HepG2 (cell line): ENCODE results near the gene TUT7. TPM values are rescaled to one million over a fixed set of nuclear protein-coding genes. Genes with fewer than 3 reads are reported as not detected.
A peak's percentile ranks its signal among the peaks of the same experiment; 100 is the strongest.

Source experiments
- DDIT3 ChIP-seq: sonication (generic); formaldehyde crosslinking; IDR thresholded peaks from 2 replicates; pipeline ENCODE4 v1.4.0; 2020; ENCODE audit warnings: mild to moderate bottlenecking, missing genetic modification reagents
- FOXA1 ChIP-seq, 2 experiments: fragments of 450-650 bp in 1 of 2; sonication (generic) in 1 of 2; formaldehyde crosslinking in 1 of 2; IDR thresholded peaks; 2 replicates each; pipeline versions ENCODE4 v1.4.0 to v1.6.1; 2016 to 2020; ENCODE audit warnings: missing genetic modification reagents in 1 of 2
- GMEB2 ChIP-seq: IDR thresholded peaks from 2 replicates; pipeline ENCODE4 v1.6.1; 2016; ENCODE audit warnings: missing biosample characterization, missing genetic modification reagents, low read depth
- IKZF1 ChIP-seq: fragments of 450-650 bp; IDR thresholded peaks from 2 replicates; pipeline ENCODE4 v1.7.1; 2016
- IKZF4 ChIP-seq: sonication (generic); formaldehyde crosslinking; IDR thresholded peaks from 2 replicates; pipeline ENCODE4 v1.5.1; 2020; ENCODE audit warnings: borderline replicate concordance, mild to moderate bottlenecking, low read depth, missing genetic modification reagents; ENCODE audit errors: not compliant biosample characterization
- MYPOP ChIP-seq: sonication (generic); formaldehyde crosslinking; IDR thresholded peaks from 2 replicates; pipeline ENCODE4 v1.8.1; 2023; ENCODE audit warnings: mild to moderate bottlenecking, moderate library complexity, missing genetic modification reagents
- NR2F1 ChIP-seq, 2 experiments: fragments of 450-650 bp in 1 of 2; formaldehyde crosslinking in 1 of 2; IDR thresholded peaks; 2 replicates each; pipeline versions ENCODE4 v1.5.0 to v1.6.1; 2016 to 2020; ENCODE audit warnings: mild to moderate bottlenecking in 1 of 2, missing compliant biosample characterization in 1 of 2, missing genetic modification reagents in 1 of 2, moderate library complexity in 1 of 2
- RCOR2 ChIP-seq: IDR thresholded peaks from 2 replicates; pipeline ENCODE4 v1.6.1; 2016; ENCODE audit warnings: missing biosample characterization, missing genetic modification reagents
- REL ChIP-seq: sonication (generic); formaldehyde crosslinking; conservative IDR thresholded peaks from 2 replicates; pipeline ENCODE4 v1.8.0; 2022; ENCODE audit warnings: mild to moderate bottlenecking, missing genetic modification reagents, moderate library complexity
- REST ChIP-seq, 2 experiments: IDR thresholded peaks; 2 replicates each; pipeline ENCODE4 v1.6.1; 2011 to 2012; ENCODE audit warnings: low read length in 2 of 2, borderline replicate concordance in 1 of 2, low read depth in 1 of 2, mild to moderate bottlenecking in 1 of 2, moderate library complexity in 1 of 2
- SKIL ChIP-seq: sonication (generic); formaldehyde crosslinking; IDR thresholded peaks from 2 replicates; pipeline ENCODE4 v1.8.0; 2022; ENCODE audit warnings: missing genetic modification reagents, mild to moderate bottlenecking, moderate library complexity, borderline replicate concordance
- SMAD3 ChIP-seq: sonication (generic); formaldehyde crosslinking; IDR thresholded peaks from 2 replicates; pipeline ENCODE4 v1.4.0; 2020; ENCODE audit warnings: missing genetic modification reagents
- SSRP1 ChIP-seq: IDR thresholded peaks from 2 replicates; pipeline ENCODE4 v1.6.1; 2016; ENCODE audit warnings: control low read depth
- ZNF230 ChIP-seq: sonication (generic); formaldehyde crosslinking; IDR thresholded peaks from 2 replicates; pipeline ENCODE4 v1.4.0; 2020; ENCODE audit warnings: mild to moderate bottlenecking, missing genetic modification reagents
- ZNF580 ChIP-seq: IDR thresholded peaks from 2 replicates; pipeline ENCODE4 v1.6.1; 2016; ENCODE audit warnings: low read depth, borderline replicate concordance
- ZNF747 ChIP-seq: sonication (generic); formaldehyde crosslinking; IDR thresholded peaks from 2 replicates; pipeline ENCODE4 v1.8.1; 2023; ENCODE audit warnings: missing genetic modification reagents, mild to moderate bottlenecking, borderline replicate concordance
- ZNF775 ChIP-seq: sonication (generic); formaldehyde crosslinking; IDR thresholded peaks from 2 replicates; pipeline ENCODE4 v1.4.0; 2020; ENCODE audit warnings: missing genetic modification reagents, mild to moderate bottlenecking, moderate library complexity, borderline replicate concordance
- ZNF891 ChIP-seq: sonication (generic); formaldehyde crosslinking; IDR thresholded peaks from 2 replicates; pipeline ENCODE4 v1.5.0; 2020; ENCODE audit warnings: mild to moderate bottlenecking, missing genetic modification reagents
- polyA plus RNA-seq, 8 experiments: library from polyadenylated mRNA; depleted of rRNA in 3 of 8; stranded (reverse) in 7 of 8; unstranded in 1 of 8; fragments of >200 nt; fragmentation: Illumina TruSeq in 4 of 8; extraction: Trizol in 4 of 8; gene quantifications; 2 replicates each; pipeline versions ENCODE4 v1.2.1 to v1.2.3, GENCODE V29; 2011 to 2016; ENCODE audit warnings: low read depth in 4 of 8, missing spikeins in 1 of 8, mixed read lengths in 1 of 8; ENCODE audit not compliant: insufficient read depth in 1 of 8
- total RNA-seq, 5 experiments: library from RNA; depleted of rRNA; stranded (reverse); fragments of >200 nt; fragmentation: Illumina TruSeq; extraction: Trizol; gene quantifications; 2 replicates each; pipeline ENCODE4 v1.2.3, GENCODE V29; 2016; ENCODE audit warnings: low read depth in 1 of 5

Gene TUT7
- total and polyA plus RNA-seq, 2 of the 13 experiments (the other 11 are each of a cell fraction or from before 2014, with no cell fraction given) = 12.0 to 19.4 TPM

GRCh38 chr9:86336058-86336457, 18.2 kb downstream of the TUT7 start (continued):
- no peak for TF ChIP-seq SKIL (CRISPR knock-in tag)
- peak; percentile 81 for TF ChIP-seq RCOR2 (CRISPR knock-in tag)
- no peak for TF ChIP-seq REST (IDR thresholded peaks at IDR 0.05; ENCODE audit: borderline replicate concordance in 1 of 2, low read depth in 1 of 2, low read length in 2 of 2)
- TF ChIP-seq ZNF891 = no peak
- TF ChIP-seq DDIT3 (CRISPR knock-in tag) = no peak
- TF ChIP-seq ZNF775 = no peak
- no peak for TF ChIP-seq ZNF580
- no peak for TF ChIP-seq SSRP1 (CRISPR knock-in tag)
- TF ChIP-seq ZNF230 (CRISPR knock-in tag) = no peak
- peak; percentile 68; the same call in 1 of the 2 replicates for TF ChIP-seq SMAD3 (CRISPR knock-in tag)
- no peak for TF ChIP-seq ZNF747
- TF ChIP-seq NR2F1 (CRISPR knock-in tag; IDR thresholded peaks at IDR 0.05) = 0 out of 4 replicates have a peak, but pooled peaks of 1 of the 2 experiments have one; percentile 13
- TF ChIP-seq IKZF1 = no peak
- no peak for TF ChIP-seq IKZF4
- no peak for TF ChIP-seq GMEB2 (CRISPR knock-in tag)
- no peak for TF ChIP-seq FOXA1 (IDR thresholded peaks at IDR 0.05)
- TF ChIP-seq FOXA1 (CRISPR knock-in tag; IDR thresholded peaks at IDR 0.05) = no peak
- no peak for TF ChIP-seq MYPOP
- no peak for TF ChIP-seq REL (CRISPR knock-in tag)
